ENCODE measurements around the gene FKBP14. TPM values are rescaled to one million over a fixed set of nuclear protein-coding genes. Genes with fewer than 3 reads are reported as not detected.

The FKBP14 gene
- total and polyA plus RNA-seq, 8 donors, result 3.3 to 12.7 (median 6.0) TPM

DNA sequence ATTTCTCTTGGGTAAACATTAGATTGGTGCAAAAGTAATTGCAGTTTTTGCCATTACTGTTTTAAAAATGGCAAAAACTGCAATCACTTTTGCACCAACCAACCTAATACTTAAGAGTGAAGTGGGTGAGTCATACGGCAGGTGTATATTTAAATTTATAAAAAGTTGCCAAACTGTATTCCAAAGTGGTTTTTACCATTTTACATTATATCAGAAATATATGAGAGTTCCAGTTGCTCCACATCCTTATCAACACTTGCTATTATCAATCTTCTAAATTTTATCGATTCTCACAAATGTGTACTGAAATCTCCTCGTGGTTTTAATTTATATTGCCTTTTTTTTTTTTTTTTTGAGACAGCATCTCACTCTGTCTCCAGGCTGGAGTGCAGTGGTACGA lies 33.4 kb downstream of the FKBP14 start:
- FAIRE-seq (no peak), DNase-seq (no peak), ATAC-seq (no peak)
- WGBS, 2 donors, result 87 to 95% methylated on average over 4 of the region's 4 CpGs
- Histone ChIP-seq H3K36me3 (no peaks in the 10 kb centered on the region), H3K27me3 (no peaks in the 10 kb centered on the region), H3K27ac (no peak overlapping the region), H3K4me1 (no peaks in the 10 kb centered on the region), H3K4me3 (no peak overlapping the region), H3K9me3 (no peaks in the 10 kb centered on the region)
- intact Hi-C loops (cut with DNase I), result no loop called here
- no peak for TF ChIP-seq CTCF (IDR thresholded peaks at IDR 0.05)

DNA sequence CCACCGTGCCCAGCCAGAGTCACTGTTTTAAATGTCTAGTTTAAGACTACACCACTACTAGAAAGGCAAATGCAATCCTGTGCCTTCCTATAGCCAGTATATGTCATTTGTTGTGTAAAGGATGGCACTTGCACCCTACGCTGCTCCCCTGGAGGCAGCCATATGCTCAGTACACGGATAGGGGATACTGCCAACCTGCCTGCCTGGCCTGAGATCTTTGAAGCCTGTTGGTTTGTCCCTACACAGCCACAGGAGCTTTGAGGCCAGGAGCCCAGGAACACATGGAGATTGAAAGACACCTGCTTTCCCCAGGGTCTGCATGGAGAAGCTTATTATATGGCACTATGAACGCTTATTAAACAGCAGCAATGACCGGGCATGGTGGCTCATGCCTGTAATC lies 34.6 kb downstream of the FKBP14 start:
- Histone ChIP-seq H3K27ac (no peak overlapping the region), H3K27me3 (no peaks in the 10 kb centered on the region), H3K4me1 (peaks cover 0 to 8% (median 7%) of the 10 kb centered on the region in 3 donors), H3K4me3 (no peak overlapping the region), H3K36me3 (no peaks in the 10 kb centered on the region), H3K9me3 (no peaks in the 10 kb centered on the region)
- no peak for ATAC-seq
- DNase-seq, result no peak
- FAIRE-seq, result no peak
- no peak for TF ChIP-seq CTCF (IDR thresholded peaks at IDR 0.05)
- 94 to 99% methylated on average over 5 of the region's 5 CpGs for whole genome bisulfite sequencing, 2 donors
- intact Hi-C loops (cut with DNase I), result no loop called here

DNA sequence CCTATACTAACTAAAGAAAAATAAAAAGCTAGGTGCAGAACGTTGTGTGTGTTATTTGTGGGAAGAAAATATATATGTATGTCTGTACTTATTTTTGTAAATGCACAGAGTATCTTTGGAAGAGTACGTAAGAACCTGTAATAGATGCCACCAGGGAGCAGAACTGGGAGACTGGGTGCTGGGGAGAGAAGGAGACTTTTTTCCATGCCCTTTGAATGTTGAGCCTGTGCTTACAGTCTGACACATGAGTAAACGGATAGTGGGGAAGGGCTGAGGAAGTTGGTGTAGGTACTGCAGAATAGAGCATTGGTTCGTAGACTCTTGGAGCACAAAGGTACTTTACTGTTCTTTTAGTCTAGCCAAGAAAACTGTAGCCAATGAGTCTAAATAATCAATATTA lies 35.6 kb downstream of the FKBP14 start:
- ATAC-seq (no peak), DNase-seq (no peak), FAIRE-seq (no peak)
- Histone ChIP-seq H3K27me3 (no peaks in the 10 kb centered on the region), H3K4me1 (peaks cover 0 to 15% (median 8%) of the 10 kb centered on the region in 3 donors), H3K9me3 (no peaks in the 10 kb centered on the region), H3K36me3 (no peaks in the 10 kb centered on the region), H3K27ac (no peak overlapping the region), H3K4me3 (no peak overlapping the region)
- WGBS, 2 donors, result 64 to 68% methylated on average over 4 of the region's 4 CpGs
- TF ChIP-seq CTCF (IDR thresholded peaks at IDR 0.05), result no peak
- intact Hi-C loops (cut with DNase I), result no loop called here

DNA sequence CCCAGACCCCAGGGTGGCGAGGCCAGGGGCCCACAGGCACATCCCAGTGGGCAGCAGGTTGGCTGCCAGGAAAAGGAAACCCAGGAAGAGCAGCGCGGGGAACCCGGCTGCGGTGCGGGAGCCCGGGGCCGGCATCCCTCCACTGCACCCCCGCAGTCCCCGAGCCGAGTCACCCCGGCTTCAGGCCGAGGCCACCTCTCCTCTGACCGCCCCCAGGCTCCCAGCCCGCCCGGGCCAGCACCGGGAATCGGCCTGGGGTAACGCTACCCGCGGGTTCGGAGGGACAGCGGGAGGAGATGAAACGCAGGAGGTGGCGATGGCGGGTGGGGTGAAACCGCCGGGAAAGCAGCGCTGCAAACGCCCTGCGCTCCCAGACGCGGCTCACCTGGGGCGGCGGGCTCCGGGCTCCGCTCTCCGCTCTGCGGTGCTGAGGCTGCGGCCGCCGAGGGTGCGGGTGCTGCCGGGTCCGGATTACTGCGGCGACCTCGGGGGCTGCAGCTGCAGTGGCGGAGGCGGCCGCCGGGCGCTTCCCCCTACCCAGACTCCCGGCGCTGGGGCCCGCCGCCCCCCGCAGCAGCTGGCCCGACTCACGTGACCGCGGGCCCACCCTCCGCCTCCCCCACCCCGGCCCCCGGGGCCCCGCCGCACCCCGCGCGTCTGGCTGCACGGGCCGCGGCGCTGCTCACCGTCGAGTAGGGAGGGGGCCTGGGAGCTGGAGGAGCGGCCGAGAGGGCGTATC lies 37.1 kb downstream of the FKBP14 start, which contains the start of gene SCRN1:
Gene SCRN1, minus strand, starts transcription at position 545 of the 739 bp plus-strand sequence. CDS start 20,734 bp downstream, outside the sequence.
- intact Hi-C loops (cut with DNase I), result no loop called here
- ATAC-seq, result peak; percentile 57 to 76 (median 72)
- Histone ChIP-seq H3K27ac (peak within 1 kb of the TSS; percentile 87 to 97 (median 93)), H3K27me3 (no peaks in the 10 kb centered on the region), H3K4me3 (peak within 1 kb of the TSS; percentile 69 to 96 (median 88)), H3K36me3 (no peaks in the 10 kb centered on the region), H3K9me3 (no peaks in the 10 kb centered on the region), H3K4me1 (peaks cover 0 to 15% (median 8%) of the 10 kb centered on the region in 3 donors)
- no peak for TF ChIP-seq CTCF (IDR thresholded peaks at IDR 0.05)
- 0 to 1% methylated on average over 56 to 79 of the region's 79 CpGs for WGBS, 2 donors
- DNase-seq, result peak; percentile 44 to 85 (median 62)
- FAIRE-seq, result no peak

Measured in pancreas (tissue), 10 donors.